Breast epithelium (tissue), 3 donors: Measurements from ENCODE around the gene HTT.

Experiments used
- POLR2A ChIP-seq: fragments of 450-650 bp; IDR thresholded peaks from one replicate; pipeline ENCODE4 v1.6.1; 2016; ENCODE audit warnings: antibody characterized with exemption, mild to moderate bottlenecking, moderate library complexity
- POLR2AphosphoS5 ChIP-seq, 3 donors: sonication (generic); formaldehyde crosslinking; IDR thresholded peaks; one replicate each; pipeline ENCODE4 v1.6.1; 2017; ENCODE audit warnings: antibody characterized with exemption in 3 of 3
- TF ChIP-seq, protein P1 (sequence below), 3 donors: fragments of 450-650 bp; IDR thresholded peaks; one replicate each; pipeline ENCODE4 v1.5.1; 2016 to 2017; ENCODE audit warnings: antibody characterized with exemption in 3 of 3, mild to moderate bottlenecking in 3 of 3, moderate library complexity in 3 of 3

DNA sequence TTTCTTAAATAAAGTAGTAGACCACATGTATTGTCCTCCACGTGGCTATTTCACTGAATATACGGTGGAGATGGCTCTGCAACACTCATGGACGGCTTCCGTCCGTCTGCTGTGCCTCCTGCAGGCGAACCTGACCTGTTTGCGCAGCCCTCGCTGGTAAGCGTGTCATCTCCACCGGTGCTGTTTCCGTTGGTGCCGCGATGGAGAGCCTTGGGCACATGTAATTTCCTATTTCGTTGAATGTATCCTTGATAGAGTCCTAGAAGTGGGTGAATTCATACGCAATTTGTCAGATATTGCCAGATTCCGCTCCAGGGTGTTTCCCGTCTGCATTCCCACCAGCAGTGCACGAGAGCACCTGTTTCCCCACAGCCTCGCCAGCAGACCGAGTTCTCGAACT is 48.6 kb upstream of the HTT start:
- TF ChIP-seq, protein P1, sequence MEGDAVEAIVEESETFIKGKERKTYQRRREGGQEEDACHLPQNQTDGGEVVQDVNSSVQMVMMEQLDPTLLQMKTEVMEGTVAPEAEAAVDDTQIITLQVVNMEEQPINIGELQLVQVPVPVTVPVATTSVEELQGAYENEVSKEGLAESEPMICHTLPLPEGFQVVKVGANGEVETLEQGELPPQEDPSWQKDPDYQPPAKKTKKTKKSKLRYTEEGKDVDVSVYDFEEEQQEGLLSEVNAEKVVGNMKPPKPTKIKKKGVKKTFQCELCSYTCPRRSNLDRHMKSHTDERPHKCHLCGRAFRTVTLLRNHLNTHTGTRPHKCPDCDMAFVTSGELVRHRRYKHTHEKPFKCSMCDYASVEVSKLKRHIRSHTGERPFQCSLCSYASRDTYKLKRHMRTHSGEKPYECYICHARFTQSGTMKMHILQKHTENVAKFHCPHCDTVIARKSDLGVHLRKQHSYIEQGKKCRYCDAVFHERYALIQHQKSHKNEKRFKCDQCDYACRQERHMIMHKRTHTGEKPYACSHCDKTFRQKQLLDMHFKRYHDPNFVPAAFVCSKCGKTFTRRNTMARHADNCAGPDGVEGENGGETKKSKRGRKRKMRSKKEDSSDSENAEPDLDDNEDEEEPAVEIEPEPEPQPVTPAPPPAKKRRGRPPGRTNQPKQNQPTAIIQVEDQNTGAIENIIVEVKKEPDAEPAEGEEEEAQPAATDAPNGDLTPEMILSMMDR (IDR thresholded peaks at IDR 0.05), result no peak
- no peak for TF ChIP-seq POLR2A
- no peak for TF ChIP-seq POLR2AphosphoS5 (IDR thresholded peaks at IDR 0.05)
